ENCODE data around the gene CACNG1. TPM values are rescaled to one million over a fixed set of nuclear protein-coding genes. Genes with fewer than 3 reads are reported as not detected.
A peak's percentile ranks its signal among the peaks of the same experiment; 100 is the strongest.

CACNG1 gene
- polyA plus RNA-seq, 1 of the 3 experiments (the other 2 are of a cell fraction), result not detected

- 75% methylated on average over 12 of the region's 12 CpGs for WGBS (ENCODE audit: low lambda C conversion rate)
- no peak overlapping the region for H3K9ac ChIP-seq
- H3K4me1 ChIP-seq (ENCODE audit: control insufficient read depth in 1 of 2, insufficient read depth in 2 of 2, low read depth in 1 of 2, low read length in 1 of 2), result peaks cover 0 to 83% of the 10 kb centered on the region in 2 experiments; a peak in 2 of 4 replicates
- DNase-seq, result peak; percentile 75
- H4K20me1 ChIP-seq (ENCODE audit: insufficient read depth), result no peaks in the 10 kb centered on the region
- TF ChIP-seq ELF1 (IDR thresholded peaks at IDR 0.05), result no peak
- TF ChIP-seq EP300 (IDR thresholded peaks at IDR 0.05; ENCODE audit: borderline replicate concordance in 1 of 2, low read depth in 1 of 2, low read length in 1 of 2), result peak in 1 of 2 experiments; percentile 86; a peak in 2 of 4 replicates
- no peak for TF ChIP-seq MEF2A (IDR thresholded peaks at IDR 0.05; ENCODE audit: borderline replicate concordance, low read depth)
- TF ChIP-seq EZH2phosphoT487 (IDR thresholded peaks at IDR 0.05; ENCODE audit: borderline replicate concordance, low read depth), result no peak
- no peak; the same call in 1 of the 2 replicates for TF ChIP-seq GATA2 (CRISPR knock-in tag; IDR thresholded peaks at IDR 0.05)
- no peak for TF ChIP-seq TEAD4 (IDR thresholded peaks at IDR 0.05; ENCODE audit: borderline replicate concordance, insufficient read depth)
- TF ChIP-seq SMC3 (IDR thresholded peaks at IDR 0.05; ENCODE audit: low read depth, low read length), result no peak
- peak; percentile 21; the same call in 1 of the 2 replicates for TF ChIP-seq RAD21 (IDR thresholded peaks at IDR 0.05; ENCODE audit: low read length)
- TF ChIP-seq FOXM1 (IDR thresholded peaks at IDR 0.05; ENCODE audit: low read depth), result no peak
- TF ChIP-seq JUND (IDR thresholded peaks at IDR 0.05), result no peak
- TF ChIP-seq, protein P1, sequence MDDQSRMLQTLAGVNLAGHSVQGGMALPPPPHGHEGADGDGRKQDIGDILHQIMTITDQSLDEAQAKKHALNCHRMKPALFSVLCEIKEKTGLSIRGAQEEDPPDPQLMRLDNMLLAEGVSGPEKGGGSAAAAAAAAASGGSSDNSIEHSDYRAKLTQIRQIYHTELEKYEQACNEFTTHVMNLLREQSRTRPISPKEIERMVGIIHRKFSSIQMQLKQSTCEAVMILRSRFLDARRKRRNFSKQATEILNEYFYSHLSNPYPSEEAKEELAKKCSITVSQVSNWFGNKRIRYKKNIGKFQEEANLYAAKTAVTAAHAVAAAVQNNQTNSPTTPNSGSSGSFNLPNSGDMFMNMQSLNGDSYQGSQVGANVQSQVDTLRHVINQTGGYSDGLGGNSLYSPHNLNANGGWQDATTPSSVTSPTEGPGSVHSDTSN (IDR thresholded peaks at IDR 0.05), result no peak
- TF ChIP-seq RXRA (IDR thresholded peaks at IDR 0.05; ENCODE audit: borderline replicate concordance, low read depth), result no peak
- peak; percentile 69 for TF ChIP-seq CHD2 (IDR thresholded peaks at IDR 0.05; ENCODE audit: low read length, partially characterized antibody)
- TF ChIP-seq MAX (IDR thresholded peaks at IDR 0.05; ENCODE audit: low read depth), result no peak
- TF ChIP-seq, protein P2, sequence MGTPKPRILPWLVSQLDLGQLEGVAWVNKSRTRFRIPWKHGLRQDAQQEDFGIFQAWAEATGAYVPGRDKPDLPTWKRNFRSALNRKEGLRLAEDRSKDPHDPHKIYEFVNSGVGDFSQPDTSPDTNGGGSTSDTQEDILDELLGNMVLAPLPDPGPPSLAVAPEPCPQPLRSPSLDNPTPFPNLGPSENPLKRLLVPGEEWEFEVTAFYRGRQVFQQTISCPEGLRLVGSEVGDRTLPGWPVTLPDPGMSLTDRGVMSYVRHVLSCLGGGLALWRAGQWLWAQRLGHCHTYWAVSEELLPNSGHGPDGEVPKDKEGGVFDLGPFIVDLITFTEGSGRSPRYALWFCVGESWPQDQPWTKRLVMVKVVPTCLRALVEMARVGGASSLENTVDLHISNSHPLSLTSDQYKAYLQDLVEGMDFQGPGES (IDR thresholded peaks at IDR 0.05; ENCODE audit: low read depth, low read length), result no peak
- peak; percentile 68; the same call in 1 of the 2 replicates for TF ChIP-seq FOXJ3 (CRISPR knock-in tag; IDR thresholded peaks at IDR 0.05)
- TF ChIP-seq CTCF (IDR thresholded peaks at IDR 0.05), result no peak
- TF ChIP-seq MXI1 (IDR thresholded peaks at IDR 0.05; ENCODE audit: low read depth, low read length), result peak; percentile 68; the same call in 1 of the 2 replicates
- TF ChIP-seq FOSL2 (IDR thresholded peaks at IDR 0.05; ENCODE audit: borderline replicate concordance, low read depth), result no peak
- no peak for TF ChIP-seq GABPA (IDR thresholded peaks at IDR 0.05; ENCODE audit: low read depth)
- TF ChIP-seq RCOR1 (IDR thresholded peaks at IDR 0.05; ENCODE audit: low read length), result peak; percentile 52; the same call in 1 of the 2 replicates
- TF ChIP-seq, protein P3, sequence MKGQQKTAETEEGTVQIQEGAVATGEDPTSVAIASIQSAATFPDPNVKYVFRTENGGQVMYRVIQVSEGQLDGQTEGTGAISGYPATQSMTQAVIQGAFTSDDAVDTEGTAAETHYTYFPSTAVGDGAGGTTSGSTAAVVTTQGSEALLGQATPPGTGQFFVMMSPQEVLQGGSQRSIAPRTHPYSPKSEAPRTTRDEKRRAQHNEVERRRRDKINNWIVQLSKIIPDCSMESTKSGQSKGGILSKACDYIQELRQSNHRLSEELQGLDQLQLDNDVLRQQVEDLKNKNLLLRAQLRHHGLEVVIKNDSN (IDR thresholded peaks at IDR 0.05; ENCODE audit: borderline replicate concordance, low read depth), result no peak
- no peak for TF ChIP-seq POLR2AphosphoS5 (IDR thresholded peaks at IDR 0.05; ENCODE audit: low read depth, low read length)
- peak overlapping the region in 1 of 2 experiments; percentile 99; a peak in 2 of 4 replicates for H3K27ac ChIP-seq (ENCODE audit: low read depth in 2 of 2, low read length in 1 of 2)
- no peaks in the 10 kb centered on the region for H3K9me2 ChIP-seq
- H2AFZ ChIP-seq (ENCODE audit: low read depth), result no peak overlapping the region
- POLR2A ChIA-PET, result interaction anchor here (0.8 to 5.5 kb wide), 11 partner anchors 24 to 142 kb away, joined by 3 to 125 read pairs (median 5); partner anchors contain the start of gene CACNG4
- H3K79me2 ChIP-seq (ENCODE audit: insufficient read depth), result no peaks in the 10 kb centered on the region
- no peaks in the 10 kb centered on the region for H3K27me3 ChIP-seq (ENCODE audit: insufficient read depth)
- CTCF ChIA-PET, result interaction anchor here (1.0 to 4.7 kb wide), 7 partner anchors 13 to 142 kb away, joined by 3 to 39 read pairs (median 18); no protein-coding TSS in a partner anchor
- H3K36me3 ChIP-seq (replicated peaks in 1 of 2; ENCODE audit: control insufficient read depth in 1 of 2, insufficient read depth in 2 of 2, low read length in 1 of 2), result no peaks in the 10 kb centered on the region
- H3K9me3 ChIP-seq, result no peaks in the 10 kb centered on the region
- no peaks in the 10 kb centered on the region for H3F3A ChIP-seq (replicated peaks; ENCODE audit: insufficient read depth)
- no peak overlapping the region for H3K4me3 ChIP-seq (ENCODE audit: low read depth in 2 of 2, low read length in 1 of 2)
- no peak overlapping the region for H3K4me2 ChIP-seq
Observed at GRCh38 chr17:67018471-67019434, 25.6 kb upstream of the CACNG1 start.
